GM18517 (cell line): ENCODE data around the gene SELENOP.
"Not testable (repeated sequence)": the region's sequence is repeated elsewhere in the genome, so short reads cannot be mapped to it uniquely, and the experiment has no call there.

Experiments
- ATAC-seq: cut with Tn5 transposase; IDR thresholded peaks from one replicate; pipeline ENCODE4 v1.9.1; 2021; ENCODE audit warnings: mild to moderate bottlenecking, moderate library complexity; ENCODE audit not compliant: unreplicated experiment

SELENOP gene

DNA sequence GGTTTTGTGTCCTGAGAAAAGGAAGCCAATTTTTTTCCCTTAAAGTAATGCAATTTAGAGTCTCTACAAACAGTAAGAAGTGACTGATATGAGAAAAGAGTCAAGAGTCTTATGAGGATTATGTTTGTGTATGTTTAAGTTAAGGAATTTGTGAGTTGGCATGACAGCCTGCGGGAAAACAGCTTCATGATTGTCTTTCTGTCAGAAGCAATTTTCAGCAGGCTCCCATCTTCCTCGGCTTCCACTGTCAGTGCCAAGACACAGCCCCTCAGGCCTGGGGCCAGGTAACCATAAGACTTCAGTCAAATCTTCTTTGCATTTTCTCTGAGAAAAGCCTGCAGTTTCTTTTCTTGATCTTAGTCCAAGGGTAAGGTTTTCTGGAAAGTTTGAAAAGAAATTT lies 17.0 kb upstream of the SELENOP start:
- ATAC-seq = no peak

DNA sequence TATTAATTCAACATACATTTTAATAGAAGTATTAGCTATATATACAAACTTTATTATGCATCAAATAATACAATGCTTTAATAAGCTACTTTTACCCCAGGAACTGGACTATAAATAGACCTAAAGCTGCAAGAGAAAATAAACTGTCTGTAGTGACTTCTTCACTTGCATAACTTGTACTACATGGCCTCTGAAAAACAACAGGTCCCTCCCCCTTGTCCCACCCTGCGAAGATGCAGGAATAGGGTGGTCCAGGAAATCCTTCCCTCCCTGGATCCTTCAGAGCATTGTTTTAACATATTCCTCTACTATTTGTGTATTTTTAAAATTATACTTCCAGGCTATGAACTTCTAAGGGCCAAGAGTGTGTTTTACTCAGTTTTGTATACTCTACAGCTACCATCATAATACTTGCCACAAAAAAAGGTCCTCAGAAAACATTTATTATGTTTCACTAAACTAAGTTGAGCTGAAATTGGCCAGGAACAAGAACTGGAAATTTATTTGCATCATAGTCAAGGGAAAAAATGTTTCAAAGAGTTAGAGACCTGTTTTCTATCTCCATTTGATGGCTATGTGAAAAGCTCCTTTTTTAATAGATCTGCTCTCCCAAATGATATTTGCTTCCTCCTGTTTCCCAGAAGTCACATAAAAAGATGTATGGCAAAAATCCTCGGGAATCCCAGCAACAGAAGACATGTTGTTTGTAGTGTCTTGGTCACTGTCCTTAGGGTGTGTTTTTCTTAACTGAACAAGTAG lies 15.2 kb upstream of the SELENOP start:
- ATAC-seq = no peak

DNA sequence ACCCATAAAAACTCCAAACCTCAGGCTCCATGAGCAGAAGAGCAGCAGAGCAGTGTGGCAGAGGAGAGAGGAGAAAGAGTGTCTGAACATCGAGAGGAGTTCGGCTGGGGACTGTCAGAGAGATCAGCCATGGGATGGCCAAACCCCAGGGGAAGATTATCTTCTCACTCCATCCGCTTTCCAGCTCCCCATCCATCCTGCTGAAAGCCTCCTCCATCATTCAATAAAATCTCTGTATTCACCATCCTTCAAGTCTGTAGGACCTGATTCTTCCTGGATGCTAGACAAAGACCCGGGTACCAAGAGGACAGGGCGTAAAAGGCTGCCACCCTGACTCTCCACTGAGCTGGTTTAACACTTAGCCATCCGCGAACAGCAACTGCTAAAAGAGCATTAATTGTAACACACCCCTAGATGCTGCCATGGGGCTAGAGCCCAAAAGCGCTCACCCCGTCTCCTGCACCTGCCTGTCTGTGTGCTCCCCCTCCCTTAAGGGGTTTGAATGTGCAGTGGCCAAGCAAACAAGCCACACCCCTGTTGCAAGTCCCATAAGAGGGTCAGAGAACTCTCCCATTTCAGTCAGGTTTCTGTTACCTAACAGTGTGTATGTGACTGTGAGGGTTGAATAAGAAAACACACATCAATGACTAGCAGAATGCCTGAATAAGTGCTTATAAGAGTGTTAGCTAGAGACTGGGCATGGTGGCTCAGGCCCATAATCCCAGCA lies 13.9 kb upstream of the SELENOP start:
- no peak for ATAC-seq

DNA sequence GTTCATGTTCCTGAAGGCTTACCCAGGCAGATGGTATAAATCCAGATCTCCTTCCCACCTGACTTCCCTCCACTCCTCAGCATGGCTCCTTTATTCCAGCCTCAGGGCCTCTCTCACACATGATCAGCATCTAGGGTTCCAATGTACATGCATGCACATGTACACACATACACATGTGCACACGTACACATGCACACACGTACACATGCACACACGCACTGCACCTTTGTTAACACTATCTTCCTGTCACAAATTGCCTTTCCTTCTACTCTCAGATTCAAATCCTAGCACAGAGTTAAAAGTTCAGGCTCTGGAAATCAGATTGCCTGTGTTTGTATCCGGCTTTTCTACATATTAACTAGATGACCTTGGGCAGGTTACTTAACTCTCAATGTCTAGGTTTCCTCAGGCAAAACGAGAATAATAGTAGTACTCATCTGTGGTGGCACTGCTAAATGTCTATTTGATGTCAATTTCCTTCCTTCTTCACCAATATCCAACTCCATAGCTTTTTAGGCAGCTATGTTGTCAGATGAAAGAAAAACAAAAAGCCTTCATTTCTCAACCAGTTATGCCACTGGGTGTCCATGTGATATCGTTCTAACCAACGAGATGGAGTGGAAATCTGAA lies 12.8 kb upstream of the SELENOP start:
- no peak for ATAC-seq

DNA sequence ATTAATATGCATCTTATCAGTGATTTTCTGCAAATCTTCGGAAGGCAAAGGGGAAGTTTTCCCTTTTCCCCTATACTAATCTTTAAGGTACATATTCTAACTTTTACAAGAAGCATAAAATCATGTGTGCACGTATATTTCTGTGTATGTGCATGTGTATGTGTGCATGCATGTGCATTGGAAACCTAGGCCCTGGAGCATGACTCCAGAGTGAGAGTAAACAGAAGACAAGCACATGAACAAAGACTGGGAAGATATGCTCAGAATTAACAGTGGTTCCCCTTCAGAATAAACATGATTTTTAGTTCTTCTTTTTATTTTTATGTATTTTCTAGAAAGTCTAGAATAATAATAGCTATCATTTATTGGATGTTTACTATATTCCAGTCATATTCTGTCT lies 10.9 kb upstream of the SELENOP start:
- ATAC-seq = no peak

DNA sequence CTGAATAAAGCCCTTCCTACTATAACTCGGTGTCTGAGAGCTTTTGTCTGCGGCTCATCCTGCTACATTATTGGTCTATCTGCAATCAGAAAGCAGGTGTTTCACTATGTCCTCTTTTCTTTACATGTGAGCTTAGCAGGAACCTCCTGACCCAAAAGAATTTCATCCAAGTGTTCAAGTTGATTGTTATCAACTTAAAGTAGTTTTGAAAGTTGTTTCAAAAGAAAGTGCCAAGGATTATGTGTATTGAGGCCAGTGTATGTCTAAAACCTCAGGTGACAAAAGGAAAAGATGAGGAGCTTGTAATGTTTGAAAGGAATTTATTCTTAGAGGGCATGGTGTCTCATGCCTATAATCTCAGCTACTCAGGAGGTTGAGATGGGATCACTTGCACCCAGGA lies 8.1 kb upstream of the SELENOP start:
- no peak for ATAC-seq

DNA sequence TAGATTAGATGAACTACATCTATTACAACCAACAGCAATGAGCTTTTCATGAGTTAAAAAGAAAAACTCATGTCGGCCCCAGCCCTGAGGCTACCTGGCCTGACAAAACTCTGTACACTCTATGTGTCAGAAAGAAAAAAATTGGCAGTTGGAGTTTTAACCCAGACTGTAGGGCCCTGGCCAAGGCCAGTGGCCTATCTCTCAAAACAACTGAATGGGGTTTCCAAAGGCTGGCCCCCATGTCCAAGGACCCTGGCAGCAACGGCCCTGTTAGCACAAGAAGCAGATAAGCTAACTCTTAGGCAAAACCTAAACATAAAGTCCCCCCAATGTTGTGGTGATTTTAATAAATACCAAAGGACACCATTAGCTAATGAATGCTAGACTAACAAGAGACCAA lies 4.9 kb upstream of the SELENOP start:
- ATAC-seq = not testable (repeated sequence)

DNA sequence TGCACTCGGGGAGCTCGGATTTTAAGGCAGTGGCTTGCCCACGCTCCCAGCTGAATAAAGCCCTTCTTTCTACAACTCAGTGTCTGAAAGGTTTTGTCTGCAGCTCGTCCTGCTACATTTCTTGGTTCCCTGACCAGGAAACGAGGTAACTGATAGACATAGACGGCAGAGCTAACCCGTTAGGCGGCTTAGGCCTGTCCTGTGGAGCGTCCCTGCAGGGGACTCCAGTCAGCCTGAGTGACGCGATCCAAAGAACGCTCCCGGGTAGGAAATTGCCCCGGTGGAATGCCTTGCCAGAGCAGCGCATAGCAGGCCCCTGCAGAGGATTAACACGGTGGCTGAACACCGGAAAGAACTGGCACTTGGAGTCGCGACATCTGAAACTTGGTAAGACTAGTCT lies 1.8 kb upstream of the SELENOP start:
- ATAC-seq = no peak

DNA sequence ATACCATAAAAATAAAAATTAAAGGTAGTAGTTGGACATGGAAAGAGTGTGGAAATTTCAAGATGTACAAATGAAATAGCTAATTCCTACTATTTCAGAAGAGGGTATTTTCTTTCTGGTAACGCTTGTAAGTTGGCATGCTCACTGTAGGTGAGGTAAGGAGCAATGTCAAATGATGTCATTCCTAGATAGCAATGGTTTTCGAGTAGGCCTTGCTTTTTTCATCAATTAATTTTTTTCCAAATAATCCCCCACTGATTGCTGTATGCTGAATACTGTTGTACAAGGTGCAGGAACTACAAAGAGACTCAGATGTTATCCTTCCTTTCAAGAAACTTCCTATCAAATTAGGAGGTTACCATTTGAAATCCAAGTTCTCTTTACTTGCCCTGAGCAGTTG lies 928 bp upstream of the SELENOP start:
- ATAC-seq = no peak

DNA sequence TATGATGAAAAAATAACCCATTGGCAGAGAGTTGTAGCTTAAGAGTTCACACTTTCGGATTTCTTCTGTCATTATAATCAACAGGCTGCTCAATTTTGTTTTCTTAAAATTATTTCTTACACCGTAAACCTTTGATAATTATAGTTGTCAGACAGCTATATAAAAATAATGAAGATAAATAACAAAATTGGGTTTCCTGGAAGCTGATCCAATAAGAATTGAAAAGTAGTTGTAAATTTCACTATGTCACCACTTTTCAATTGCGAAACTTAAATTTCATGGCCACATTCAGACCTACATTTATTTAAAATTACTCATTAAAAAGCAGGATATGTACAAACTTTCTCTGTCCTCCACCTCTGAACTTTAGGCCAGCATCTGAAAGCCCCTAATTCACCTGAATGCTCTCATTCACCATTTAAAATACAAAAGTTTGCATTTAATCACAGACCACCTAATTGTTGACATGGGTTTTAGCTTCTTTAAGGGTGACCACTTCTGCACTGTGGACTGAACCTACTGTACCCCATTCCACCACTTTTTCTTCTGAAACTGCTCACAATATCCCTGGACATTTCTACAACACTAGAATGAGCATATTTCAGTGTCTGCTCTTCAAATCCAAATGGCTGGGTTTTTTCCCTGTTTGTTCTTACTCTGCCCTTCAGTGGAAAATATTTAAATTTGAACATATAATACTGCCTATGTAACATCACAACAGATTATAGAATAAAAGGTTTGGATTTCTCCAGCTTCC lies 680 bp downstream of the SELENOP start:
- ATAC-seq = no peak

DNA sequence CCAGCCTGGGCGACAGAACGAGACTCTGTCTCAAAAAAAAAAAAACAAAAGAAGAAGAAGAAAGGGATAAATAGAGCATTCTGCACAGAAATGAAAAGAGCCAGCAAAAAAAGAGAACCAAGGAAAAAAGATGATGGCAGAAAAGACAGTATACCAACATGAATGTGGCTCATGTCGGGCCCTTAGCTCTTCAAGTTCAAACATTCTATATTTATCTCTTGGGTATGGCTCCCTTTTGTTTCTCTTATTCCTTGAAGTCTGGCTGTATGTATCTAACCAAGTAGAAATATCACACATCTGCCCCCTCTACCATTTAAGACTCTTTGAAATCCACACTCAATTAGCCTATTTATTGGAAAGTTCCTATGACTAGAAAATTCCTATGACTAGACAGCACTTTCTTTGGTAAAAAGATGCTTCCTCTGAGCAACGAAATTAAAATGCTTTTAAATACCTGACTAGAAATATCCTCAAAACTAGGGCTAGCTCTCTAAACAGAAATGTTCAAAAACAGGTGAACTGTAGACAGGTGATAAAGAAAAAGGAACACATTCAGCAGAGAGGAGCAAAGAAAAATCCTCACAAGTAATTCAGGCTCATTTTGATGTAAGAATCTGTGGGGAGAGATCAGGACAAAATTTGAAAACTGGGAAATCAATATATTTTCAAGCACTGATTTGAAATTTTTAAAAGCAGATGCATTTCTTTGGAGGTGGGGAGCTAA lies 2.6 kb downstream of the SELENOP start:
- no peak for ATAC-seq

DNA sequence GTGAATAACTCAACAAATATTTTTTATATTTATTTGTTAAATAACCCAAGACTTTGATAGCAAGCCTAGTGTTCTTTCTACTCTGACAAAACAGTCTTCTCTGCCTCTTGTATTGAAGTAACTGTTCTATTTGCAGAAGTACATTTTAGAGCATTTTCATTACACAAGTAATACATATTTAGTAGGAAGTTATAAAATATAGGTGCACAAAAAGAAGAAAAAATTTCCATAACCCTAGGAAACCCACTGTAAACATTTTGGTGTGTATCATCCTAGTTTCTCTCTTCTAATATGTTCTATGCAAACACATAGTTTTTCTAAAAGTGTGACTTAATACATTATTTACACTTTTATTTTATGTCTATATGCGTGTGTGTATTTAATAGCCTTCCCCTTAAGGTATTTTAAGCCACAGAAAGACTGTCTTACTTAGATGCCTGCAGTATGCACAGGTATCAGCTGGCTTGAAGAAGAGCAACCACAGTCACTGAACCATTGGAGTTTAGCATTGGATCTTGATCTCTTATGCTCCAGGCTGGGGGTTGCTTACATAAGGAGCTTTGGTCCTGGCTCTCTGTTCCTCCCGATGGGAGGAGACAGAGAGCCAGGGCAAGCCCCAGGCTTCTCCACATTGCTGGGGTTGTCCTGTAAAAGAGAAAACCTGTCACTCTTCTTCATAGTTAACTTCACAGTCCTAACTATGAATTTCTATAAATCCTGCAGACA lies 3.8 kb downstream of the SELENOP start:
- no peak for ATAC-seq

DNA sequence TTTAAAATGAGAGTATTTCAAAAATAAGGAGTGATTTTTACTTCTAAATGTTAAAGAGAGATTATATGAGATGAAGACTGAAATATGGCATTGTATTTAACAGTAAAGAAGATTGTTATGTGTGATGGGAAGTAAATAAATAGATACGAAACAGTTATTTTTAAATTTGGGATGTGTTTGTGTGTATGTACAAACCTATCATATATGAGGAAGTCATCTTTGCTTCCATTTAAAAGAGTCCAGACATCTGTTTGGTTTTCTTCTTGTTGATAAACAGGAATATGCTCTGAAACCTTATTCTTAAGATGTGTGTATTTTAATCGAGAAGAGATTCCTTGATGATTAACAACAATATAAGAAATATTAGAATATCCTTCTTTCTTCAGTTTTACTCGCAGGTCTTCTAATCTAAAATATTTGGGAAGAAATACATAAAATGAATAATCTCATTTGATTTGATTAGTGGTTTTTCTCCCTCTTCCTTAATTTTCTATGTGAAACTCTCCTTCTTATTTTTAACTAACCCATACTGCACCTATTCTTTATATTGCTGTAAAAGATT lies 4.9 kb downstream of the SELENOP start:
- ATAC-seq = no peak

DNA sequence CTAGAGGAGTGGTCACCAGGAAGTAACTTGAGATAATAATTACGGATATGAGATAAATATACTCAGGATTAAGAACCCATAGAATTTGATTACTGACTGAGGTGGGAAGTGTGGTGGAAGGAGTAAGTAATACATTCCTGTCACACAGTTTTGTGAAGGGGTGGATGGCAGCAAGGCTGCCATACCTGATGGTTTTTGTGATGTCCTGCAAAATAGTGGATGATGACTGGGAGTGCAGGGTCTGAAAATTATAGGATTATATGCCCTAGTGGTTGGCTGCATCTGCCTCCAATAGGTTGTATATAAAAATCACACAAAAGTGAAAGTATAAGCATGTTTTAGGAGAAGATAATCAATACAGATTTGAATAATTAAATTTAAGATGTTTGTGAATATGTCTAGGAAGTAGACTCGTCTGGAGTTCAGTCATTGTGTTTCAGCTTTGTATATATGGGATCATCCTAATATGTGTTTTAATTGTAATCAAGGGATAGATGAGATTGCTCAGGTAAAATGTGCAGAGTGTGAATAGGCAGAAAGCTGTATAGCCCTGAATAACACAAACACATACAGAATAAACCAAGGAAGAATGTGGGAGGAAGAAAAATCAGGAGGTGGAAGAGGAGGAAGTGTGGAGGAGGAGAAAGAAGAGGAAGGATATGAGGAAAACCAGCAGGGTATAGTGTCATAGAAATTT lies 5.5 kb downstream of the SELENOP start:
- no peak for ATAC-seq

DNA sequence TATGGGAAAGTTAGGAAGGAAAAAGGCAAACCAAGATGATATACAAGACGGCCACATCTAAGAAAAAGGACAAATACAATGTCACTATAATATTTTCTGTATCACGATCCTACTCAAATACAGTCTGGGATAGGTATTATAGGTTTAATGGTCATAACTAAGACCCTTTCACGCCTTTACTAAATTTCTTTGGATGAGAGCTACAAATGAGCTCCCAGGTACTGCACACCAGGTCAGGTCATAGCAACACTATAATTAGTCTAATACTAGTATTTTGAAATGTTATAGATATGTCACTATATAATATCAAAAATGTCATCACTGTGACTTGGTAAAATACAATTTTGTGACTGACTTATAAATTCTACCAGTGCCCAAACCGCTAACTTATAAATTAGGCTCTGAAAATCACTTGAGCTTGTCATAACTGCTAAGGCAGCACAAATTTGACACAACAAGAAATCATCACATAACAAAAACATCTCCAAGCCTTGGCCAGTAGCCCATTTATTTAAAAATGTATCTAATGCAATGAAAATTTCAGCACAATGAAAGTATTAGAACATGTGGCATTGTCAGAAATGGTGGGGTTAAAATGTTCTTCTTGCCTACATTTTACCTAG lies 6.9 kb downstream of the SELENOP start:
- no peak for ATAC-seq

DNA sequence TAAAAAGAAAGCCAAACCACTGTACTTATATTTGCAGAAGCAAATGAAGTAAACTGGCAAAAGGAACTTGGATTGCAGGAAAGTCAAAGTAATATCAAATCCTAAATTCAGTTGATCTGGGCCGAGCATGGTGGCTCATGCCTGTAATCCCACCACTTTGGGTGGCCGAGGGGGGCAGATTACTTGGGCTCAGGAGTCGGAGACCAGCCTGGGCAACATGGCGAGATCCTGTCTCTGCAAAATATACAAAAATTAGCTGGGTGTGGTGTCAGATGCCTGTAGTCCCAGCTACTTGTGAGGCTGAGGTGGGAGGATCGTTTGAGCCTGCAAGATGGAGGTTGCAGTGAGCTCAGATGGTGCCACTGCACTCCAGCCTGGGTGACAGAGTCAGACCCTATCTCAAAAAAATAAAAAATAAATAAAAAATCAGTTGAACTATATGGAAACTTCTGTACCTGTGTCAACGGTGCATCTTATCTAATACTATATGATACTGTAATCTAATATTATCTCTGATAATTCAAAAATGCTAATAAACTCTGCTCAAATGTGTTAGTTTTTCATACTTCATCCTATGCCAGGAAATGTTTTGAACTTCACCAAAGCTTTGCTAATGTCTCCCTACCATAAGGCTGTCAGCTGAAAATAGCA lies 10.1 kb downstream of the SELENOP start:
- ATAC-seq = no peak

DNA sequence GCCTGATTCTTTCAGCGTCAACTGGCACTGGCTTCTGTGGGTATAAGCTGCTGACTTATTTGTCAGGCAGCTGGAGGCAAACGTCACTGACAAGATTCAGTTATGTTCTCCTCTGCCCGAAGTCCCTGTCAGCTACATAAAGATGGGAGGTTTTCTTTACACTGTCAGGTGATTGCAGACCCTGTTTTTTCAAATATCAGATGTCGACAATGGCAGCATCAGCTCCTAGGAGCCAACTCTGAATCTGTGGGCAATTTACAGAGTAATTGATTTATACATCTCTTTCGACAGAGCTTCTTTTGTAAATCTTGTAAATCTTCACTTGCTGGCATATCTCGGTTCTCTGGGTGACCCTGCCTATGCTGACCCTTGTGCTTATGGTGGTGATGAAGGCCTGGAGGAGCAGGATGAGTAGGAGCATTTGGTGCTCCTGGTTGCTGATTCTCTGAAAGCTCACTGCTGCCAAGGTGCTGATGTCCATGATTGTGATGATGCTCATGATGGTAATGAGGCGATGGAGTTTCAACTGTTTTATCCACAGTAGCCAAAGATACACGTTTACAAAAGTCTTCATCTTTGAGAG lies 10.9 kb downstream of the SELENOP start:
- ATAC-seq = no peak

DNA sequence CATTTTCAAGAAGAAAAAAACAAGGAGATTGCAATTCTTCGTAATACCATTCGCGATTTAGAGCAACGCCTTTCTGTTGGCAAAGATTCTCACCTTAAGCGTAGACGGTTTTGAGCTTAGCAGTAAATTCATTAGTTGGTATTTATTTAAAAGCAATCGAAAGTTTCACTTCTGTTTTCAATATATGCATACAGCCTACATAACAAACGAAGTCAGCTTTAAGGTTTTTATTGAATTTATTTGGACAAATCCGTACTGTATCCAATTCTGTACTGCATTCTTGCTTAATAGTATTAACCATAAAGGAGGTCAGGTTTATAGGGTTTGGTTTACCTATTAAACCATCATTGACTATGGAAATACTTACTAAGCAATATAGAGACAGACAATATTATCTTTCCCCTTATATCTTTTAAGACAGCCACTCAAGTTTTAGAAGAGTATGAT lies 12.0 kb downstream of the SELENOP start:
- no peak for ATAC-seq
